ENCODE results near the gene CA11.

CA11 gene

DNA sequence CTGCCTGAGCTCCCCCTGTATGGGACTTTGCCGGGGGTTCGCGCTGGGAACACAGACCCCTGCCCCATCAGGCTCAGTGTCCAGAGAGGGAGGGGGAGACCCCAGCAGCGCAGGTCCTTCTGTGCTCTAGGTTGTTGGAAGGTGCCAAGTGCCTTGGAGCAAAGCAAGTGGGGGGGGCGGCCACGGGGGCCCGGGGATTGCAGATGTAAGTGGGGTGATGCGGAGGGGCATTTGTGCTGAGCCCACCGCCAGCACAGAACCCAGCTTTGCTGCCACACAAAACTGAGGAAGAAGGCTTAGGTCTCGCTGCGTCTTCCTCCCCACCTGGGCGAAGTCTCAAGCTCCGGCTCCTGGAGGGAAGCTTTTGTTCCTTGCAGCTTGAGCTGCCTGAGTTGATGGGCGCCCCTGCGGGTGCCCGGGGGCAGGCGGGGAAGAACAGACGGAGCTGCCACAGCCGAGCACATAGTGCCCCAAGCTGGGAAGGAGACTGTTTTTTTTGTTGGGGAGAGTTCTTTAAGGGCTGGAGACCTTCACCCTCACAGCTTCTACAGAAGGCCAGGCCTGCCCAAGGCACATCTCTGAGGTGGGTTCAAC, 28.3 kb upstream of the CA11 start:
- DNase-seq (ENCODE audit: low read depth) = no peak
- TF ChIP-seq, protein P1, sequence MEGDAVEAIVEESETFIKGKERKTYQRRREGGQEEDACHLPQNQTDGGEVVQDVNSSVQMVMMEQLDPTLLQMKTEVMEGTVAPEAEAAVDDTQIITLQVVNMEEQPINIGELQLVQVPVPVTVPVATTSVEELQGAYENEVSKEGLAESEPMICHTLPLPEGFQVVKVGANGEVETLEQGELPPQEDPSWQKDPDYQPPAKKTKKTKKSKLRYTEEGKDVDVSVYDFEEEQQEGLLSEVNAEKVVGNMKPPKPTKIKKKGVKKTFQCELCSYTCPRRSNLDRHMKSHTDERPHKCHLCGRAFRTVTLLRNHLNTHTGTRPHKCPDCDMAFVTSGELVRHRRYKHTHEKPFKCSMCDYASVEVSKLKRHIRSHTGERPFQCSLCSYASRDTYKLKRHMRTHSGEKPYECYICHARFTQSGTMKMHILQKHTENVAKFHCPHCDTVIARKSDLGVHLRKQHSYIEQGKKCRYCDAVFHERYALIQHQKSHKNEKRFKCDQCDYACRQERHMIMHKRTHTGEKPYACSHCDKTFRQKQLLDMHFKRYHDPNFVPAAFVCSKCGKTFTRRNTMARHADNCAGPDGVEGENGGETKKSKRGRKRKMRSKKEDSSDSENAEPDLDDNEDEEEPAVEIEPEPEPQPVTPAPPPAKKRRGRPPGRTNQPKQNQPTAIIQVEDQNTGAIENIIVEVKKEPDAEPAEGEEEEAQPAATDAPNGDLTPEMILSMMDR (IDR thresholded peaks at IDR 0.05; ENCODE audit: insufficient read depth, low read depth, low read length, missing control alignments) = no peak
- no peak overlapping the region for H3K4me3 ChIP-seq (ENCODE audit: low read depth, low read length)

DNA sequence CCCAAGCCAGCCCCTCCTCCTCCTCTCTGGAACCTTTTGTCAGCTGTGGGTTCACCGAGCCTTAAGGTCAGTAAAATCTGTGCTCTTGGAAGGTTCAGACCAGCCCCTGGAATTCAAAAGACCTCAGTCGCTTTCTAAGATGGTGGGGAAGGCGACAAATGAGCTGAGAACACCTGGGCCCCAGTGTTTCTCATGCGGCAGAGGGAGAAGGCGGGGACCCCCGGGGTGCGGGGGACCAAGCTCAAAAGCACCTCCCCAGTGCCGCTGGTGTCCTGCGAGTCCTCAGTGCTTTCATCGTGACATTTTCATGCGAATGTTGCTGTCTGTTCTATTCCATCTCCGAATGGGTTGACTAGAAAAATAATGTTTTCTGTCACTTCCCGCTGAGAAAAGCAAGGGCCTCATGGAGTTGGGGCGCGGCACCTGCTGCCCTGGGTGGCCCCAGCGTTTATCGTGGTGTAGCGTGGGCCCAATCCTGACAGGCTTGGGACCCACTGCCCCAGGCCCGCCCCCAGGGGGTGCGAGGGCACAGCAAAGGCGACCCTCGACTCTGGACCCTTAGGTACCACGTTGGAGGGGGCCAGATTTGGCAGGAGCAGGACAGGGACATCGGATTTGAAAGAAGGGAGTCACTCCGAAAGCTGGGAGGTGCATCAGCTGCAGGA, 27.6 kb upstream of the CA11 start:
- DNase-seq (ENCODE audit: low read depth) = no peak
- no peak overlapping the region for H3K4me3 ChIP-seq (ENCODE audit: low read depth, low read length)
- TF ChIP-seq, protein P1 (IDR thresholded peaks at IDR 0.05; ENCODE audit: insufficient read depth, low read depth, low read length, missing control alignments) = no peak

DNA sequence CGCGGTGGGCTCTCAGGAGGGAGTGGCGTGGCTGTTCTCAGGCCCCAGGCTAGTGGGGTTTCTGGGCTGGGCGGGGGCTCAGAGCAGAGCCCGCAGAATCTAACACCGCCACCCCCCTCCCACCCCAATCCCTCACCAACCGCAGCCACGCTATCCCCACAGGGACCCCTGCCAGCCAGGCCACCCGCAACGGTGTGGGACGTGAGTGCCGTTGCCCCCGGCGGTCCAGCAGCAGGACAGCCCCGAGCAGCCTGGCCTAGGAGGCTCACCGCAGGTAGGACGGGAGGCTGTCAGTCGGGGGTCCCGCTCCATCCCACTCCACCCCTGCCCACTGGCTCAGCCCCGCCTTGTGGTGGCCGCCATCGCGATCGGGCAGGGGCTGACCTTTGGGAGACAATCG, 27.0 kb upstream of the CA11 start, which contains the start of gene NTN5:
Gene NTN5 (minus strand): TSS at position 24 of the 400 bp plus-strand sequence. CDS start 2,031 bp downstream, outside the sequence.
- TF ChIP-seq, protein P1 (IDR thresholded peaks at IDR 0.05; ENCODE audit: insufficient read depth, low read depth, low read length, missing control alignments) = no peak
- no peak for DNase-seq (ENCODE audit: low read depth)
- no peak within 1 kb of the TSS for H3K4me3 ChIP-seq (ENCODE audit: low read depth, low read length)

DNA sequence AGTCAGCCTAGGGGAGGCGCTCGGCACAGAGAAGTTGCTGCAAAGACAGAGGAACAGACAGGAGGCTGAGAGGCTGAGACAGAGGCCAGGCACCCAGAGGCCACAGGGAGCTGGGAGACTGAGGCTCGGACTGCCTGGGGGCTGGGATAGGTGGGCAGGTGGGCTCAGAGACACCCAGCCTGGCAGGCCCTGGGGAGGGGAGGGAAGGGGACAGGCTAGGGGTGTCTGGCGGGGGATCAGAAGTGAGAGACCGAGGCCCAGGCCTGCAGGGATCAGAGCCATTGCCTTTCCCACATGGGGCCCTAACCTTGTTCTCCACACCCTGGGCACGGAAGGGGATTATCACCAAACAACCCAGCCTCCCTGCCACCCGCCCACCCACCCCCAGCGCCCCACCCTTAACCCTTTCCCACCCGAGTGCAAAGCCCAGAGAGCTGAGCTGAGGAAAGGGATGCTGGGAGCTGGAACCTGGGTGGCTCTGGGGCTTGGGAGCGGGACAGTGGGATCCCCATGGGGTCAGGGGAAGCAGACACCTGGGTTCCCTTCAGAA, 25.5 kb upstream of the CA11 start:
- H3K4me3 ChIP-seq (ENCODE audit: low read depth, low read length) = no peak overlapping the region
- TF ChIP-seq, protein P1 (IDR thresholded peaks at IDR 0.05; ENCODE audit: insufficient read depth, low read depth, low read length, missing control alignments) = no peak
- DNase-seq (ENCODE audit: low read depth) = no peak

DNA sequence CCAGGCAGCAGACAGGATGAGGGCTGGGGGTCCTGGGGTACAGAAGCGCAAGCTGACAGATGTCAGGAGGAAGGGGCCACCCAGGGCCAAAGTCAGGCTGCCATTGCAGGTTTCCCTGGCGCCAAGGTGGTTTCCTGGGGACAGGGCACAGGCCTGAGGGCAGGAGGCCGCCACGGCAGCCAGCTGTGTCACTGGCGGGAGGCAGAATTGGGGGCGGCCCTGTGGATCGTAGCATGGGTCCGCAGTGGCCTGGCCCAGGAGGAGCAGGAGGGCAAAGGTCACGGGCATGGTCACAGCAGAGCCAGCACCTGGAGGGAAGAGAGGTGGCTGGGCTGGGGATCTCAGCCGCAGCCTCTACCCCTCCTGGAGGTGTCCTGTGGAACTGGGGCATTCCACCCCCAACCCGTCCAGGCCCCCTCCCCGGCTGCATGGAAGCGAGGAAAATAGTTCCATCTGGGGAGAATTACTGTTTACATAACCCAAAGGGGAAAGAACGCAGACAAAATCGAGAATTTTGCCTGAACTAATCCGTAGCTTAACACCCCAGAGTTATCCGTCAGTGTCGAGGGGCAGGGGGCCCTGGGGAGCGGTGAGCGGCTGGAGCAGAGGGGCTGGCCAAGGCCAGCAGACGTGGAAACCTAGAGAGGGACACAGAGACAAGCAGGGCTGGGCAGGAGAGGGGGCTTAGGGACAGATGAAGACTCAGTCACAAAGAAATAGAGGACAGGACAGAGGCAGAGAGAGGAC, 24.9 kb upstream of the CA11 start:
- H3K4me3 ChIP-seq (ENCODE audit: low read depth, low read length) = no peak overlapping the region
- DNase-seq (ENCODE audit: low read depth) = no peak
- TF ChIP-seq, protein P1 (IDR thresholded peaks at IDR 0.05; ENCODE audit: insufficient read depth, low read depth, low read length, missing control alignments) = no peak

DNA sequence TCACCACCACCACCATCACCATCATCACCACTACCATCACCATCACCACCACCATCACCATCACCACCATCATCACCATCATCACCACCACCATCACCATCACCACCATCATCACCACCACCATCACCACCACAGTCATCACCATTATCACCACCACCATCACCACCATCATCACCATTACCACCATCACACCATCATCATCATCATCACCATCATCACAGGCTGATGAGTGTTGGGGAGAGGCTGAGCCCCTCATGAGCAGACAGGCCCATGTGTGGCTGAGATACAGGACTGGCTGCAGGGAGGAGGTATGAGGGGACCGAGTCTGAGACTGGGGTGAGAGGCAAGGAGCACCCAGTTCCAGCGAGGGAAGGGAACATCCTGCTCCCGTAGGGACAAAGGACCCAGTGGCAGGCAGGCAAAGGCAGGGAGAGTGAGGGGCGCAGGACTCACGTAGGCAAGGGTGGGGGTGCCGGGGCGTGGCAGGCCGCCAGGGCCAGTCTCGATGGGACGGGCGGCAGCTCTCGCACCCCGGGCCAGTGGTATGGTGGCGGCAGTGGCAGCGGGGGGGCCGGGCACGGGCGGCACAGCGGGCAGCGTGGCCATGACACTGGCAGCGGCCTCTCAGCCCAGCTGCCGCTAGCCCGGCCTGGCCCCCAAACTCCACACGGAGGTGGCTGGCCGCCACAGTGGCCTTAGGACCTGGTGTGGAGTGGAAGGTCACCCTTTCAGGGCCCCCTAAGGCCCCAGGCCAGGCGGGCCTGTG, 24.1 kb upstream of the CA11 start:
- DNase-seq (ENCODE audit: low read depth) = no peak
- H3K4me3 ChIP-seq (ENCODE audit: low read depth, low read length) = no peak overlapping the region
- TF ChIP-seq, protein P1 (IDR thresholded peaks at IDR 0.05; ENCODE audit: insufficient read depth, low read depth, low read length, missing control alignments) = no peak
